ENCODE data around the gene PCDHGA9. TPM values are rescaled to one million over a fixed set of nuclear protein-coding genes. Genes with fewer than 3 reads are reported as not detected.
"Not testable (repeated sequence)": the region's sequence is repeated elsewhere in the genome, so short reads cannot be mapped to it uniquely, and the experiment has no call there.

Gene PCDHGA9
- polyA plus RNA-seq, 3 donors = not detected

GRCh38 chr5:141407790-141408505, 5.4 kb downstream of the PCDHGA9 start, which contains the start of gene PCDHGB6:
PCDHGB6 (plus strand) TSS chr5:141408021; CDS start chr5:141408203, 182 bp downstream.
- Histone ChIP-seq H3K4me3 (replicated peaks in 1 of 3; ENCODE audit: low read depth in 2 of 3, low read length in 3 of 3) (peak within 1 kb of the TSS in 2 of 3 experiments; percentile 5 to 64), H3K4me2 (replicated peaks; ENCODE audit: extremely low read depth, low read length, poor library complexity, severe bottlenecking) (peak within 1 kb of the TSS; percentile 49), H3K27me3 (ENCODE audit: control insufficient read depth in 2 of 2, insufficient read depth in 2 of 2, low read length in 2 of 2) (peaks cover 76 to 98% of the 10 kb centered on the region in 2 donors), H3K9me3 (replicated peaks in 1 of 2; ENCODE audit: control insufficient read depth in 1 of 2, insufficient read depth in 1 of 2, low read length in 2 of 2) (peaks cover 33 to 56% of the 10 kb centered on the region in 2 donors)
- H3K4me1 Mint-ChIP-seq = peaks cover 11% of the 10 kb centered on the region
- H2AFZ ChIP-seq (ENCODE audit: insufficient read depth, low read depth, low read length, poor library complexity, severe bottlenecking); H4K20me1 ChIP-seq (ENCODE audit: insufficient read depth, low read length); H3K36me3 ChIP-seq (replicated peaks in 1 of 2; ENCODE audit: control insufficient read depth in 1 of 2, insufficient read depth in 2 of 2, low read length in 2 of 2); H3K79me2 ChIP-seq (ENCODE audit: insufficient read depth, low read length); H3K27ac Mint-ChIP-seq; H3K9ac ChIP-seq (ENCODE audit: insufficient read depth, low read length, poor library complexity, severe bottlenecking); H3K4me1 ChIP-seq (ENCODE audit: control insufficient read depth in 1 of 2, insufficient read depth in 2 of 2, low read length in 2 of 2); intact Hi-C loops (cut with micrococcal nuclease); H3K27ac ChIP-seq (ENCODE audit: low read depth in 1 of 2, low read length in 2 of 2): not testable (repeated sequence)
- peak within 1 kb of the TSS; percentile 76 to 92 for H3K4me3 Mint-ChIP-seq
- DNase-seq = peak in 2 of 3 donors; percentile 8 to 24
- H3K9me3 Mint-ChIP-seq = peaks cover 26 to 68% (median 51%) of the 10 kb centered on the region in 7 donors
- peaks cover 9 to 14% of the 10 kb centered on the region in 2 donors for H3K36me3 Mint-ChIP-seq
- TF ChIP-seq CTCF (IDR thresholded peaks at IDR 0.05) = peak; percentile 73
- H3K27me3 Mint-ChIP-seq (ENCODE audit: low read depth in 3 of 3) = peaks cover 73 to 95% (median 91%) of the 10 kb centered on the region in 3 donors
- 18% methylated on average over 31 of the region's 51 CpGs for WGBS (ENCODE audit: insufficient coverage)

GRCh38 chr5:141409598-141410306, 7.2 kb downstream of the PCDHGA9 start:
- peaks cover 15 to 16% of the 10 kb centered on the region in 2 donors for H3K36me3 Mint-ChIP-seq
- WGBS (ENCODE audit: insufficient coverage) = 30% methylated on average over 60 of the region's 64 CpGs
- intact Hi-C loops (cut with micrococcal nuclease) = loop anchor here (5.0 kb wide), 2 partner anchors 113 to 153 kb away; no protein-coding TSS in a partner anchor
- no peak for TF ChIP-seq CTCF (IDR thresholded peaks at IDR 0.05)
- peaks cover 32 to 56% of the 10 kb centered on the region in 2 donors for H3K9me3 ChIP-seq (replicated peaks in 1 of 2; ENCODE audit: control insufficient read depth in 1 of 2, insufficient read depth in 1 of 2, low read length in 2 of 2)
- H2AFZ ChIP-seq (ENCODE audit: insufficient read depth, low read depth, low read length, poor library complexity, severe bottlenecking) = no peak overlapping the region
- H3K4me3 ChIP-seq (replicated peaks in 1 of 3; ENCODE audit: low read depth in 2 of 3, low read length in 3 of 3) = no peak overlapping the region
- no peaks in the 10 kb centered on the region for H4K20me1 ChIP-seq (ENCODE audit: insufficient read depth, low read length)
- no peak overlapping the region for H3K4me2 ChIP-seq (replicated peaks; ENCODE audit: extremely low read depth, low read length, poor library complexity, severe bottlenecking)
- no peaks in the 10 kb centered on the region for H3K79me2 ChIP-seq (ENCODE audit: insufficient read depth, low read length)
- H3K27ac ChIP-seq (ENCODE audit: low read depth in 1 of 2, low read length in 2 of 2) = no peak overlapping the region
- peaks cover 11 to 17% of the 10 kb centered on the region in 2 donors for H3K4me1 ChIP-seq (ENCODE audit: control insufficient read depth in 1 of 2, insufficient read depth in 2 of 2, low read length in 2 of 2)
- H3K27ac Mint-ChIP-seq = no peak overlapping the region
- H3K9ac ChIP-seq (ENCODE audit: insufficient read depth, low read length, poor library complexity, severe bottlenecking) = no peak overlapping the region
- H3K4me1 Mint-ChIP-seq = peaks cover 18% of the 10 kb centered on the region
- H3K36me3 ChIP-seq (replicated peaks in 1 of 2; ENCODE audit: control insufficient read depth in 1 of 2, insufficient read depth in 2 of 2, low read length in 2 of 2) = no peaks in the 10 kb centered on the region
- peaks cover 21 to 68% (median 53%) of the 10 kb centered on the region in 7 donors for H3K9me3 Mint-ChIP-seq
- H3K27me3 Mint-ChIP-seq (ENCODE audit: low read depth in 3 of 3) = peaks cover 76 to 95% (median 91%) of the 10 kb centered on the region in 3 donors
- H3K4me3 Mint-ChIP-seq = peak overlapping the region in 1 of 2 donors; percentile 92
- DNase-seq = no peak
- H3K27me3 ChIP-seq (ENCODE audit: control insufficient read depth in 2 of 2, insufficient read depth in 2 of 2, low read length in 2 of 2) = peaks cover 77 to 98% of the 10 kb centered on the region in 2 donors
